Body of pancreas (tissue), 4 donors: Measurements from ENCODE around the gene PDE3A.

Experiments used
- CTCF ChIP-seq, 7 experiments: fragments of 450-650 bp in 4 of 7; fragments of 200-600 bp in 3 of 7; sonication (generic) in 3 of 7; IDR thresholded peaks; one replicate each; pipeline ENCODE4 v1.5.1; 2016 to 2019; ENCODE audit warnings: antibody characterized with exemption in 7 of 7
- POLR2A ChIP-seq, 3 donors: fragments of 450-650 bp; IDR thresholded peaks; one replicate each; pipeline ENCODE4 v1.6.1; 2016; ENCODE audit warnings: antibody characterized with exemption in 3 of 3, mild to moderate bottlenecking in 2 of 3

GRCh38 chr12:20631711-20632110 lies 263.4 kb downstream of the PDE3A start:
- TF ChIP-seq CTCF (IDR thresholded peaks at IDR 0.05) (no peak), POLR2A (IDR thresholded peaks at IDR 0.05) (no peak)
